Ramos (cell line): ENCODE results near the gene C1GALT1.

ENCODE experiments used
- in situ Hi-C: fragments of 300-500 bp; cut with MboI; formaldehyde crosslinking; loops from one replicate; pipeline ENCODE4 v1.14.3; 2022; ENCODE audit warnings: low sequenced_read_pairs; ENCODE audit not compliant: unreplicated experiment

Gene C1GALT1

DNA sequence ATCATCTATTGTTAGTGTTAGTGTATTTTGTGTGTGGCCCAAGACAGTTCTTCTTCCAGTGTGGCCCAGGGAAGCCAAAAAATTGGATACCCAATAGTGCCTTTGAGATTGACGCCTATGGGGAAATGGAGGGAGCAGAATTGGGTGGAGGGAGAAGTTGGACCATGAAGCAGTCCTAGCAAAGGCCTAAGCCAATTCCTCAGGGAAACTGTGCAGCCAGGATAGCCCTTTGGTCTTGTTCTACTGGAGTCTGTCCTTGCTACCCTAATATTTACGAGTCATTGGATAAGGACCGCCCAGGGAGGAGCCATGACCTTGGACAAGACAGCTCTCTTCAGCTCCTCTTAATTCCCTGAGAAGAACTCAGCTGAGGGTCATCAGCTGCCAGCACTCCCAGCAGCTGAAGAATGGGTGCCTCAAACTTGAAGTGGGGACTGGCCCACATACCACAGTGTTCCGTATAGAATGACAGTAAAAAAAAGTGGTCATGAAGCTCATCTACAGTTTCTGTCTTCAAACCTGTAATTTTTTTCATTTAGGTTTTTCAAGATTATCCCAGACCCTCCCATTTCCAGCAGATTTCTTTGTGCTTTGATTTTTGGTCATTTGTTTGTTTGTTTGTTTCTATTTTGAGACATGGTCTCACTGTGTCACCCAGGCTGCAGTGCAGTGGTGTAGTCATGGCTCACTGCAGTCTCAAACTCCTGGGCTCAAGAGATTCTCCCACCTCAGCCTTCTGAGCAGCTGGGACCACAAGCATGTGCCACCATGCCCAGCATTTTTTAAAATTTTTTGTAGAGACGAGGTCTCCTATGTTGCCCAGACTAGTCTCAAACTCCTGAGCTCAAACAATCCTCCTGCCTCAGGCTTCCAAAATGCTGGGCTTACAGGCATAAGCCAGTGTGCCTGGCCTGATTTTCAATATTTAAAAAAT is 81.2 kb downstream of the C1GALT1 start:
- in situ Hi-C loops: no loop called here

- in situ Hi-C loops: no loop called here
Measured at GRCh38 chr7:7264306-7265040, 82.1 kb downstream of the C1GALT1 start.

GRCh38 chr7:7265081-7266075 is 83.0 kb downstream of the C1GALT1 start:
- in situ Hi-C loops: no loop called here

DNA sequence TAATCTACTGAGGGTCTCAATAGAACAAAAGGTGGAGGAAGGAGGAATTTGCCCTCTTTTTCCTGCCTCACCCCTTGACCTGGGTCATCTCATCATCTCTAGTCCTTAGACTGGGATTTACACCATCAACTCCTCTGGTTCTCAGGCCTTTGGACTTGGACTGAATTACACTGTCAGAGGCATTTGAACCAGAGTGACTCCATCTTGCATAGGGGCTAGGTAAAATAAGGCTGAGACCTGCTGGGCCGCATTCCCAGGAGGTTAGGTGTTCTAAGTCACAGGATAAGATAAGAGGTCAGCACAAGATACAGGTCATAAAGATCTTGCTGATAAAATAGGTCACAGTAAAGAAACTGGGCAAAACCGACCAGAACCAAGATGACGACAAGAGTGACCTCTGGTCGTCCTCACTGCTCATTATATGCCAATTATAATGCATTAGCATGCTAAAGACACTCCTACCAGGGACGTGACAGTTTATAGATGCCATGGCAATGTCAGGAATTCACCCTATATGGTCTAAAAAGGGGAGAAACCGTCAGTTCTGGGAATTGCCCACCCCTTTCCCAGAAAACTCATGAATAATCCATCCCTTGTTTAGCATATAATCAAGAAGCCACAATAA is 84.0 kb downstream of the C1GALT1 start:
- in situ Hi-C loops: no loop called here

DNA sequence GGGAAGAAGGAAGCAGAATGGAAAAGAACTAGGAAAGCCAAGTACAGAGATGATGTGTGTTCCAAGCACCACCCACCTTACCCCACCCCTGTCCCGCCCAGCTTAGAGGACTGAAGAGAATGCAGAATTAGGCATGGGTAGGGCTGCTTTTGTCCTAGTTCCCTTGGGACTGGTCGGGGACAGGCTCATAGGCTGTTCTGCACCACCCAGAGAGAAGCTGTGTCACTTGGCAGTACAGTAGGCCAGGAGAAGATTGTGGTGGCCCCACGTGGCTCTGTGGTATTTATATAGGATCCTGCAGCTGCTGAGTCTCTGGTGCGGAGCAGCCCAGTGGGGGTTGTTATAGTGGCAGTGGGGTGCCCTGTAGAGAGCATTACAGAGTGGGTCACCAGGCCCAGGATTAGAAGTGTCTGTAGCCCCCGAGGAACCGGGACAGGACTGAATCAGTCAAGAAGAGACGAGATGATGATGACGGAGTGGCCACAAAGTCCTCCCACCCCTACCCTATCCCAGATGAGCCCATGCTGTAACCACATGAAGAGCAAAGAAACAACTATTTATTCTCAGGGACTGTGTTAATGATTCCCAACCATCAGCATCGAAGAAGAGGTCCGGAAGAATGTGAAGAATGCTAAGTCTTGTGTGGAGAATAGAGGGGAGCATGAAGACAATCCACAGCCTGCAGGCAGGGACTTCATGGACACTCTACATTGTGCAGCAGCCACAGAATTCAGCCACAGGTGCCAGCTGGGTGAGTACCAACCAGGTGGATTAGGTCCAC is 88.9 kb downstream of the C1GALT1 start:
- in situ Hi-C loops: no loop called here

- in situ Hi-C loops: no loop called here
Measured at GRCh38 chr7:7272294-7272693, 90.0 kb downstream of the C1GALT1 start.

DNA sequence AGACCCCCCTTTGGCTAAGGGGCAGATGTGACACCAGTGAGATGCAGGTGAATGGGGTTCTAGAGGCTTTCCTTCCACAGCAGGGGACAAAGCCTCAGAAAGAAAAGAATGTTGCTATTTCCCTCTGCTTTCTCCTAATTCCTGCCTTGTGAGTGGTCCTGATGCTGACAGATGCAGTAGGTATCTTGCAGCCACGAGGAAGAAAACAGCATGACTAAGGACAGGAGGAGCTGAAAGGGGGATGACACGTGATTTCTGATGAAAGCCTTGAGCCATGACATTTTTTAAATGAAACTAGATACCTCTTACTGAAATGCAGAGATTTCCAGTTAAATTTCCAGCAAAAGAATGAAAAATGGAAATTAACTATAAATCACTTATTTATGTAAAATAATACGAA is 92.4 kb downstream of the C1GALT1 start:
- in situ Hi-C loops: no loop called here

DNA sequence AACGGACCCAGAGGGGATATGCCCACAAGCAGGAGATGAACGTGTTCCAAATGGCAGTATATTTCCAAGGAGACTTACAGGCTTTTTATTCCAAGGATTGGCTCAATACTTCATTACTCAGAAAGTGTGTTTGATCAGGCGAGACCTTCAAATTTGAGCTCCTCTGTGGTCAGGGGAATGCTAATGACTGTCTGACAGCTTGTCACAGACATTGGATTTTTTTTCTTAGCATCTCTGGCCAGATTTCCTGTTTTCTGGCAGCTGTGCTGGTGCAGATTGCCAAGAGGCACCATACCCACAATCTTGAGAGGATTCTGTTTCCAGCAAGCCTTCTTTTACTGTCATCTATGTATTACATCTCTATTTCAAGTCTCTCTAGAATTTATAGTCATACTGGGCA is 93.8 kb downstream of the C1GALT1 start:
- in situ Hi-C loops: no loop called here

DNA sequence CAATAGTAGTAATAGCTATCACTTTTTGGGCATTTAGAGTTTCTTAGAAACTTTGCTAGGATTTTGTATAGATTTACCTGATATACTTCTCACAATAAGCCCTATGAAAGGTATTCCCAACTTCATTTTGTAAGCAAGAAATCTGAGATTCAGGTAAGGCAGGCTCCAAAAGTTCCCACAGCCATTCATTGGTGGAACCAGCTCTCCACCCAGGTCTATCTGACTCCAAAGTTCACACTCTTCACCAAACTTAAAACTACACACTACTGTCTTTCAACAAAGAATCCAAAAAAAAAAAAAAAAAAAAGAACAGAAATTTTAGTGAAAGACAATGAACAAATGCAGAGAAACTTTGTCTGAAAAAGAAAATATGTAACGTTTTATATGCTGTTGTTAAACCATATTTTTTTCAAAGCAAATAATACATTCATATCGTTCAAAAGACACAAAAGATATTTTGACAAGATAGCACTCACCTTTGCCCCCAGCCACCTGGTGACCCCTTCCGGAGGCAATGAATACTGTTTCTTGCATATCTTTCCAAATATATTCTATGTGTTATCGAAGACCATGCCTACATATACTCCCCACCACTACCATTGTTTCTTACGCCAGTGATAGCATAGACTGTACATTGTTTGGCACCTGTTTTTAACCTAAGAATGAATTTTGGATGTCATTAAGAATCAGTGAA is 108.2 kb downstream of the C1GALT1 start:
- in situ Hi-C loops: no loop called here

- in situ Hi-C loops: no loop called here
Measured at GRCh38 chr7:7292085-7292484, 109.7 kb downstream of the C1GALT1 start.

GRCh38 chr7:7292608-7293007 is 110.3 kb downstream of the C1GALT1 start:
- in situ Hi-C loops: no loop called here

DNA sequence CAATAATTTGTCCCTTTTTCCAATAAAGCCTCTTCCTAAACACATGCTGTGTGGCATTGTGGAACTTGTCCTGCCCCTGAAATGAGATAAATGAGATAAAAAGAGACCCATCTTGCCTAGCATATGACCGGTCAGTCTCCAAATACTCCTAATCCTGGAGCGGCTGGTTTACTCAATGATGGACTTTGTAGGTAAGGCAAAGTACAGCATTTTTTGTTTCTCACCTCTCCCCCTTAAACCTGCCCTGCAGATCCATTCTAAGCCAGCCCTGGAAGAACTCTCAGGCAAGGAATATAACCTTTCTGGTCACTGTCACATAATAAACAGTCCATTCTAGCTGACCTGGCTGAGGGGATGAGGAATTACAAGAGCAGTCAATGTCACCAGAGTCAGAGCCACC is 110.7 kb downstream of the C1GALT1 start:
- in situ Hi-C loops: no loop called here

DNA sequence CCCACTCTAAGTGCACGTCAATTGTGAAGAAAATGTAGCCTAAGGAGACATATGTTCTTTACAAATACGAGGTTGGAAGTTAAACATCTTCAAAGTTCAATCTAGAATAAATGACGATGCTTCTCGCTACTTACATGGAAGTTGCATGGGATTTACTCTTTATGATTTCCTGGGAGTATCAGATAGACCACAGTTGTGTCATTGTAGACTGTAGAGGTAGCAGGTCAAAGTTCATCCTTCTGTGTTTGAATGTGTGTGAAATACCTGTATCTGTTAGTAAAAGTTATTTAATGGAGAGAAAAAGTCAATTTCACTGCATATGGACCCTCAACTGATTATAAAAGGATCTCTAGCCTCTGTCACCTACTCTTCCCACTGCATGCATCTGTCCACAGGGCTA is 112.6 kb downstream of the C1GALT1 start:
- in situ Hi-C loops: no loop called here
